Fibroblast of lung (primary cell): ENCODE measurements around the gene ARHGAP1. TPM values are rescaled to one million over a fixed set of nuclear protein-coding genes. Genes with fewer than 3 reads are reported as not detected.

Experiments used
- DNase-seq, 2 donors: peaks; one replicate each; pipeline versions ENCODE4 v3.0.0 to v3.0.0-alpha.2; 2010; ENCODE audit warnings: low read depth in 2 of 2
- H2AFZ ChIP-seq: 2 replicates; pipeline ENCODE4 v1.5.1; 2012; ENCODE audit warnings: low read length, control low read depth, inconsistent platforms
- H3K27ac ChIP-seq: 2 replicates; pipeline ENCODE4 v1.5.1; 2011; ENCODE audit warnings: low read length, control low read depth; ENCODE audit not compliant: insufficient read depth
- H3K27me3 ChIP-seq: 2 replicates; pipeline ENCODE4 v1.5.1; 2011; ENCODE audit warnings: mild to moderate bottlenecking, low read length; ENCODE audit not compliant: control insufficient read depth, insufficient read depth
- H3K36me3 ChIP-seq: 2 replicates; pipeline ENCODE4 v1.5.1; 2011; ENCODE audit warnings: low read length; ENCODE audit not compliant: control insufficient read depth, insufficient read depth
- H3K4me1 ChIP-seq: 2 replicates; pipeline ENCODE4 v1.5.1; 2011; ENCODE audit warnings: low read length; ENCODE audit not compliant: control insufficient read depth, insufficient read depth; ENCODE audit errors: extremely low read depth
- H3K4me2 ChIP-seq: 2 replicates; pipeline ENCODE4 v1.5.1; 2011; ENCODE audit warnings: low read length, control low read depth; ENCODE audit not compliant: insufficient read depth; ENCODE audit errors: extremely low read depth
- H3K4me3 ChIP-seq, 4 experiments: fragments of 200-600 bp in 1 of 4; sonication (generic) in 1 of 4; replicated peaks in 1 of 4; 2 replicates each; pipeline ENCODE4 v1.5.1; 2011 to 2016; ENCODE audit warnings: low read length in 4 of 4, low read depth in 3 of 4, mild to moderate bottlenecking in 3 of 4, control low read depth in 2 of 4, inconsistent platforms in 1 of 4, mixed read lengths in 1 of 4; ENCODE audit not compliant: insufficient read depth in 1 of 4; ENCODE audit errors: control extremely low read depth in 1 of 4
- H3K79me2 ChIP-seq: 2 replicates; pipeline ENCODE4 v1.5.1; 2012; ENCODE audit warnings: mild to moderate bottlenecking, low read length, inconsistent platforms; ENCODE audit not compliant: control insufficient read depth, insufficient read depth
- H3K9ac ChIP-seq: 2 replicates; pipeline ENCODE4 v1.5.1; 2011; ENCODE audit warnings: mild to moderate bottlenecking, low read length, control low read depth; ENCODE audit not compliant: insufficient read depth
- H3K9me3 ChIP-seq: 2 replicates; pipeline ENCODE4 v1.5.1; 2012; ENCODE audit warnings: low read depth, low read length; ENCODE audit not compliant: control insufficient read depth, insufficient read depth
- H4K20me1 ChIP-seq: 2 replicates; pipeline ENCODE4 v1.5.1; 2011; ENCODE audit warnings: low read length; ENCODE audit not compliant: control insufficient read depth, insufficient read depth; ENCODE audit errors: extremely low read depth
- CTCF ChIP-seq, 2 donors: IDR thresholded peaks in 1 of 2; conservative IDR thresholded peaks in 1 of 2; 1 replicate in 1 of 2; 2 replicates in 1 of 2; pipeline ENCODE4 v1.5.1; 2011 to 2012; ENCODE audit warnings: low read length in 2 of 2, control low read depth in 1 of 2, inconsistent platforms in 1 of 2, low read depth in 1 of 2, mild to moderate bottlenecking in 1 of 2
- EZH2 ChIP-seq: IDR thresholded peaks from 2 replicates; pipeline ENCODE4 v1.5.1; 2012; ENCODE audit warnings: low read length, control low read depth, mild to moderate bottlenecking; ENCODE audit errors: missing control alignments
- polyA plus RNA-seq, 2 donors: library from polyadenylated mRNA; depleted of rRNA in 1 of 2; stranded (reverse) in 1 of 2; unstranded in 1 of 2; fragments of >200 nt; gene quantifications; 2 replicates each; pipeline ENCODE4 v1.2.1, GENCODE V29; 2011 to 2012; ENCODE audit warnings: missing spikeins in 1 of 2
- total RNA-seq: library from RNA; depleted of rRNA; stranded (reverse); fragments of >200 nt; gene quantifications from 2 replicates; pipeline ENCODE4 v1.2.1, GENCODE V29; 2014

The ARHGAP1 gene
- total and polyA plus RNA-seq, 2 donors (not counting 1 experiment from before 2014, with no cell fraction given), result 34.4 to 38.0 TPM

GRCh38 chr11:46658259-46658658, 42.2 kb downstream of the ARHGAP1 start:
- no peak overlapping the region for H2AFZ ChIP-seq

GRCh38 chr11:46657186-46657585, 43.2 kb downstream of the ARHGAP1 start:
- Histone ChIP-seq H3K36me3 (peaks cover 3% of the 10 kb centered on the region), H3K4me2 (no peak overlapping the region)

More at GRCh38 chr11:46658259-46658658, 42.2 kb downstream of the ARHGAP1 start:
- Histone ChIP-seq H3K9ac (no peak overlapping the region), H3K79me2 (no peaks in the 10 kb centered on the region), H3K27me3 (no peaks in the 10 kb centered on the region), H3K9me3 (no peaks in the 10 kb centered on the region), H3K36me3 (peaks cover 2% of the 10 kb centered on the region), H3K4me1 (no peaks in the 10 kb centered on the region), H3K27ac (no peak overlapping the region), H4K20me1 (no peaks in the 10 kb centered on the region), H3K4me3 (no peak overlapping the region), H3K4me2 (no peak overlapping the region)
- TF ChIP-seq CTCF (conservative IDR thresholded peaks at IDR 0.05 in 1 of 2, IDR thresholded peaks at IDR 0.05 in 1 of 2; ENCODE audit: low read depth in 1 of 2, low read length in 2 of 2) (no peak), EZH2 (no peak)
- DNase-seq, result peak; percentile 68 to 85

GRCh38 chr11:46655631-46656030, 44.8 kb downstream of the ARHGAP1 start:
- Histone ChIP-seq H3K27ac (no peak overlapping the region), H3K79me2 (no peaks in the 10 kb centered on the region), H3K4me2 (no peak overlapping the region), H3K4me3 (no peak overlapping the region), H3K9me3 (no peaks in the 10 kb centered on the region), H2AFZ (no peak overlapping the region), H3K9ac (no peak overlapping the region), H3K27me3 (no peaks in the 10 kb centered on the region), H3K36me3 (peaks cover 9% of the 10 kb centered on the region), H4K20me1 (no peaks in the 10 kb centered on the region), H3K4me1 (no peaks in the 10 kb centered on the region)
- DNase-seq, result no peak
- TF ChIP-seq CTCF (conservative IDR thresholded peaks at IDR 0.05 in 1 of 2, IDR thresholded peaks at IDR 0.05 in 1 of 2; ENCODE audit: low read depth in 1 of 2, low read length in 2 of 2) (no peak), EZH2 (no peak)

More at GRCh38 chr11:46657186-46657585, 43.2 kb downstream of the ARHGAP1 start:
- no peaks in the 10 kb centered on the region for H4K20me1 ChIP-seq
- no peaks in the 10 kb centered on the region for H3K9me3 ChIP-seq
- H2AFZ ChIP-seq, result no peak overlapping the region
- H3K9ac ChIP-seq, result no peak overlapping the region
- TF ChIP-seq EZH2 (no peak), CTCF (conservative IDR thresholded peaks at IDR 0.05 in 1 of 2, IDR thresholded peaks at IDR 0.05 in 1 of 2; ENCODE audit: low read depth in 1 of 2, low read length in 2 of 2) (no peak)
- H3K4me3 ChIP-seq, result no peak overlapping the region
- no peaks in the 10 kb centered on the region for H3K4me1 ChIP-seq
- no peaks in the 10 kb centered on the region for H3K27me3 ChIP-seq
- DNase-seq, result no peak
- no peak overlapping the region for H3K27ac ChIP-seq
- H3K79me2 ChIP-seq, result no peaks in the 10 kb centered on the region
